GM19193 (cell line): ENCODE data around the gene APOC1.

Experiments
- POLR2A ChIP-seq: IDR thresholded peaks from 4 replicates; pipeline ENCODE4 v1.6.1; 2011; ENCODE audit not compliant: insufficient read depth, insufficient read length; ENCODE audit errors: extremely low read depth

Gene APOC1

GRCh38 chr19:44883922-44884321, 30.5 kb upstream of the APOC1 start:
- TF ChIP-seq POLR2A, result no peak

- TF ChIP-seq POLR2A, result no peak
Measured at GRCh38 chr19:44884566-44884965, 29.8 kb upstream of the APOC1 start.

DNA sequence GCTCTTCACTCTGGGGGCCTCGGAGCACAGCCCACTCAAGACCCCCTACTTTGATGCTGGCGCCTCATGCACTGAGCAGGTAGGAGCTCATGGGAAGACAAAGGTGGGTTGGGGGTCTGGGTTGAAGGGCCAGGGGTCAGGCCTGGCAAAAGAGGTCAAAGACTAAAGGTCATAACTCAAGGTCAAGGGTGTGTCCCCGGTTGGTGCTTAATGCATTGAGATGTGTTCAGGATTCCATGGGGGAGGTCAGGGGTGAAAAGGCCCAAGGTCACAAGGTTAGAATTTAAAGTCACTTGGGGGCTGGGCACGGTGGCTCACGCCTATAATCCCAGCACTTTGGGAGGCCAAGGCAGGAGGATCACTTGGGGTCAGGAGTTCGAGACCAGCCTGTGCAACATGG, 28.3 kb upstream of the APOC1 start:
- TF ChIP-seq POLR2A, result no peak

DNA sequence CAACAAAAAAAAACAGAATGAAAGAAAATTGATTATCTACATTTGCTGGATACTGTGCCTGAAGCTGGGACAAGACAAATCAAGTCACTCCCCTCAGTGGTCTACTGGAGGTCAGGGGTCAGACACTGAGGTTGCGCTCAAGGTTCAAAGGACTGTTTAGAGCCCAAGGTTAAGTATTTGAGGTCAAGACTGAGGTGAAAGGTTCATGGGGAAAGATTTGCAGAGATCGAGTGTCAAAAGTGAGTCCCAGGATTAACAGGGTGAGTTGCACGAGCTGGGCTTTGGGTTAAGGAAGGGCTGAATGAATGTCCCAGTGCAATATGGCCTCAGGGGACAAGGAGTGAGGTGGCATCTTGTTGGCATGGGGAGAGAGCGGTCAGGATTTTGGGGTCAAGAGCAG, 26.8 kb upstream of the APOC1 start:
- TF ChIP-seq POLR2A, result no peak

DNA sequence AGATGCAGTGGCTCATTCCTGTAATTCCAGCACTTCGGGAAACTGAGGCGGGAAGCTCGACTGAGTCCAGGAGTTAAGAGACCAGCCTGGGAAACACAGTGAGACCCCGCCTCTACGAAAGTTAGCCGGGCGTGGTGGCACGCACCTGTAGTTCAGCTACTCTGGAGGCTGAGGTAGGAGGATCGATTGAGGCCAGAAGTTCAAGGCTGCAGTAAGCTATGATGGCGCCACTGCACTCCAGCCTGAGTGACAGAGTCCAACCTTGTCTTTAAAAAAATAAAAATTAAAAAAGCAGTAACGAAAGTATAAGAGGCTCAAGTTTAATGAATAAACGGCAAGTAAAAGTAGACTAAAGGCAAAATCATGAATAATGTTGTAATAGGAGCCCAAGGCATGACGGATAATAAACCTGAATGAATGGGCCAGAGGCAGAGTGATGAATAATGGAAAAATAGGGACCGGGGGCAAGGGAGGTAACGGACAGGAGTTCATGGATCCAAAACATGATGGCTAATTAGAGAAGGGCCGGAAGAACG, 24.5 kb upstream of the APOC1 start:
- no peak for TF ChIP-seq POLR2A

DNA sequence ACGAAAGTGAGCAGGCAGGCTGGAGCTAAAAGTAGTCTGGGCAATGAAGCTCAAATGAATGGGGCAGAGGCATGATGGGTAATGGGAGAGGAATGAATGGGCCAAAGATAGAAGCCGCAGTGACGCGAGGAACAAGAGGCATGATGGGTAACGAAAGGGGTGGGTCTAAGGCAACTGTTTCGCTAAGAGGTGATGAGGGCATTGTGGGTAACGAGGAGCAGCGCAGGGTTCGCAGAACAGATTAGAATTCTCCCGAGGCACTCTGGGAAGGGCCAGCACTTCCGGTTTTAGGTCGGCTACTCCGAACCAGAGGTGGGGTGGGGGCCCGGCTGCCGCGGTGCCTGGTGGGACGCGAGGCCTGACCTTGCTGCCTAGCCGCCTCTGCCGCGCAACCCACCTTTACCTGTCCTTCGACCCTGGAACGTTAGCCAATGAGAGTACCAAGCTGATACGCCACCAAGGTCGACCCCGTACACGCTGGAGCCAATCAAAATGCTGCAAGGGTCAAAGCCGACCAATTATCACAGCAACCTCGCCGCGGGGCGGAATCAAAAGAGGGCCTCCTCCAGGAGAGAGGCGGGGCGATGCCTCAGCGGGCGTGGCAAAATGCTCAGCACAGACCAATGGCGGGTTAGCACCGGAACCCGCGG, 23.9 kb upstream of the APOC1 start:
- TF ChIP-seq POLR2A, result peak; percentile 66

DNA sequence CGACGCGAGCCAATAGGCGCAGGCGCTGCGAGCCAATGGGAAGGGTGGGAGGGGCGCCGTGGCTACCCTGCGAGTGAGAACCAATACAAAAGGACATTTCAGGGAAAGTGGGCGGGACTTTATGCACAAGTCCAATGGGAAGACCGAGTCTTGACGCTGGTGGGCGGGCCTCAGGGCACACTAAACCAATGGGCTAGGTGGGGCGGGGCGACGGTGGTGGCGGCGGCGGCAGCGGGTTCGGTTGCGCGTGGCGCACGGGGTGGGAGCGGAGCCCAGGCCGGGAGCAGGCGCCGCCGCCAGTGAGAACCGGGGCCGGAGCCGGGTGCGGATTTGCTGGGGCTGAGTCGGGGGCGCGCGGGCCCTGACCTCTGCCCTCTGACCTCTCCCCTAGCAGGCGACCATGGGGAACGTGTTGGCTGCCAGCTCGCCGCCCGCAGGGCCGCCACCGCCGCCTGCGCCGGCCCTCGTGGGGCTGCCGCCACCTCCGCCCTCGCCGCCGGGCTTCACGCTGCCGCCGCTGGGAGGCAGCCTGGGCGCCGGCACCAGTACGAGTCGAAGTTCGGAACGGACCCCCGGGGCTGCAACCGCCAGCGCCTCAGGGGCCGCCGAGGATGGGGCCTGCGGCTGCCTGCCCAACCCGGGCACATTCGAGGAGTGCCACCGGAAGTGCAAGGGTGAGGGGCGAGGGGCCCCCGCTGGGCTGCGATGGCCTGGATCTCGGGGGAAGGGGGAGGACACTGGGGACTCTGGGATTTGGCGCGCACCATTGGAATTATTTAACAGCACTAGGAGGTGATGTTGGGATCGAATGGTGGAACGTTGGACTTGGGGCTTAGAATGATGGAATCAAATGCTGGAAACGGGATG, 23.2 kb upstream of the APOC1 start, which contains the start of gene TOMM40:
Gene TOMM40, plus strand, starts transcription at position 239 of the 867 bp plus-strand sequence. Its CDS starts 162 bp downstream, at position 401.
- peak; percentile 68 for TF ChIP-seq POLR2A

- TF ChIP-seq POLR2A, result no peak
Measured at GRCh38 chr19:44892932-44893331, 21.5 kb upstream of the APOC1 start.

- no peak for TF ChIP-seq POLR2A
Measured at GRCh38 chr19:44893332-44894051, 20.9 kb upstream of the APOC1 start.

- TF ChIP-seq POLR2A, result no peak
Measured at GRCh38 chr19:44894052-44894400, 20.4 kb upstream of the APOC1 start.

DNA sequence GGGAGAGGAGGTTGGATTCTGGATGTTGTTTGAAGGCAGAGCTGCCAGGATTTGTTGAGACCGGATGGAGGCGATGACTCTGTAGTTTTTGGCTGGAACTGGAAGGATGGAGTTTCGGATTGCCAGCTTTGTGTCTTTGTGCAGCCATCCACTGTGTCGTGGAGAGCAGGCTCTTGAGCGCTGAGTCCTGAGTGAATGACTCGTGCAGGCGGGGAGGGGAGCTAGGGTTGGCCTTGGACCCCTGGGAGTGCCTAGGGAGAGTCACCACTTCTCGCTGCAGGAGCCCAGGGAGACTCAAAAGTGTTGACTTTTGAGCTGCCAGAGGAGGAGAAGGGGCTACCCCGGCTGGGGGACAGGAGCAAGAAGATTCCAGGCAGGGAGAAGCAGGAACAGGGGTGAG, 19.5 kb upstream of the APOC1 start:
- no peak for TF ChIP-seq POLR2A

DNA sequence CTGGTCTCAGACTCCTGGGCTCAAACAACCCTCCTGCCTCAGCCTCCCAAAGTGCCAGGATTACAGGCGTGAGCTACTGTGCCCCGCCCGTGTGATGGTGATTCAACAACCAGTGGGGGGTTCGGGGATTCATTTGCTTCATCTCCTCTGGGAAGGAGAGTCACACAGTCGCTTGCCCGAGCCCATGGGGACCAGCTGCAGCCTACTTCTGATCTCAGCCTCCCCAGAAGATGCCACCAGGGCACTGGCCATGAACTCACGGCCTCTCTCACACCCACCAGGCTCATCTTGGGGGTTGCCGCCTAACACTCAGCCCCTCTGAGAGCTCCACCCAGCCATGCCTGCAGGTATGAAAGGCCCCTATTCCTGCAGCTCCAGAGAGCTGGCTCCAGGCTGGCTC, 16.6 kb upstream of the APOC1 start:
- TF ChIP-seq POLR2A, result no peak

DNA sequence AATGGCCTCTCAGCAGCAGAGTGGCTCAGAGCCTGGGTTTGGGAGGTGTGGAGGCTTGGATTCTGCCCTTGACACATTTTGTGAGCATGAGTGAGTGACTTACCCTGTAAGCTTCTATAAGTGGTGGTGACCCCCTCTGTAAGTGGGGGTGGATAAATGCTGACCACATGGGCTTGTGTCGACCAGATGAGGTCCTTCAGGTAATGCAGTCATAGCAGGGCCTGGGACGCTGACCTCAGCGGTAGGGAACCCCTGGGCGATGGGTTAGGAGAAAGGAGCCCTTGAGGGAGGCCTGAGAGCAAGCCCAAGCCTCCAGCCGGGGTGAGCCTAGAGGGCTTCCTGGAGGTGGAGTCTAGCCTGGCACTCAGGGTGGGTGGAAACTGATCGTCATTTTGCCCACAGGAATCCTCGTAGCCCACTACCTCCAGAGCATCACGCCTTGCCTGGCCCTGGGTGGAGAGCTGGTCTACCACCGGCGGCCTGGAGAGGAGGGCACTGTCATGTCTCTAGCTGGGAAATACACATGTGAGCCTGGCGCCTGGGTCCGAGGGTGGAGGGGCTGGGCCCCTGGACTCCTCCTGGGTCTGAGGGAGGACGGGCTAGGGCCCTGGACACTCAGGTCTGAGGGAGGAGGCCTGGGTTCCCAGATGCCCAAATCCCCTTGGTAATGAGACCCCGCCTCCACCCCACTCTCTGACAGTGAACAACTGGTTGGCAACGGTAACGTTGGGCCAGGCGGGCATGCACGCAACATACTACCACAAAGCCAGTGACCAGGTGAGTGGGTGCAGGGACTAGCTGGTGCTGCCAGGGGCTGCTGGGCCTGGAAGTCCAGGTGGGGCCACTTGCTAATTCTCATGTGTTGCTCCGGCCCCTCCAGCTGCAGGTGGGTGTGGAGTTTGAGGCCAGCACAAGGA, 13.8 kb upstream of the APOC1 start:
- TF ChIP-seq POLR2A, result no peak

DNA sequence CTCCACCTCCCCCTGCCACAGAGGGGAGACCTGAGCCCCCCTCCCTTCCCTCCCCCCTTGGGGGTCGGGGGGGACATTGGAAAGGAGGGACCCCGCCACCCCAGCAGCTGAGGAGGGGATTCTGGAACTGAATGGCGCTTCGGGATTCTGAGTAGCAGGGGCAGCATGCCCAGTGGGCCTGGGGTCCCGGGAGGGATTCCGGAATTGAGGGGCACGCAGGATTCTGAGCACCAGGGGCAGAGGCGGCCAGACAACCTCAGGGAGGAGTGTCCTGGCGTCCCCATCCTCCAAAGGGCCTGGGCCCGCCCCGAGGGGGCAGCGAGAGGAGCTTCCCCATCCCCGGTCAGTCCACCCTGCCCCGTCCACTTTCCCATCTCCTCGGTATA, 11.2 kb upstream of the APOC1 start:
- TF ChIP-seq POLR2A, result no peak
